ENCODE measurements around the gene VANGL1.

The VANGL1 gene

DNA sequence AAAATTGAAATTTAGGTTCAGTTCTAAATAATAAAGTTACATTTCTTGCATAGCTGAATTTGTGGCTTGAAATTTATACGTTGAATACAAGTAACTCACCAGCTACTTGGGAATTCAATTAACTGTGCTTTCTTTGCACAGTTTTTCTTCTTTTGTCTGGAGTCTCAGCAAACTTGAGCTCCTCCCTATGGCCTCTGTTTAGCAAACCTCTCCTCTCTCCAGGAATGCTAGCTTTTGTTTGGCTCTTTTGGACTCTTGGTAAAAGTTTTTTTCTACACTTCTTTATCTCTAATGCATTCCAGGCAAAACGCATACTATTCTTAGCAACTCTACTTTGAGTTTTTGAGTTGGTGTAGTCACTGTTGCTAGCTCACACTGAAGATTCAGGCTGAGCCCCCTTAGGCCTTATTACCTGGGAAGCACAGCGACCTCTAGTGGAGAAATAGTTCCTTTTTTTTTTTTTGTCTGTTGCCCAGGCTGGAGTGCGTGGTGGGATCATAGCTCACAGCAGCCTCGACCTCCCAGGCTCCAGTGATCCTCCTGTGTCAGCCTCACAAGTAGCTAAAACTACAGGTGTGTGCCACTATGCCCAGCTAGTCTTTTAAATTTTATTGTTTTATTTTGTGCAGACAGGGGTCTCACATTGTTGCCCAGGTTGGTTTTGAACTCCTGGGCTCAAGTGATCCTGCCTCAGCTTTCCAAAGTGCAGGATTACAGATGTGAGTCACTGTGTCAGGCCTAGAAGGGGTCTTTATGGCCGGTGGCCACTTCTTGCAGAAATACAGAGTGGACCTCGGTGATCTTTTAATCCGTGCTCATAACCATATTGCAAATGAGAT lies 65.0 kb downstream of the VANGL1 start:
- DNase-seq, result peak; percentile 14

DNA sequence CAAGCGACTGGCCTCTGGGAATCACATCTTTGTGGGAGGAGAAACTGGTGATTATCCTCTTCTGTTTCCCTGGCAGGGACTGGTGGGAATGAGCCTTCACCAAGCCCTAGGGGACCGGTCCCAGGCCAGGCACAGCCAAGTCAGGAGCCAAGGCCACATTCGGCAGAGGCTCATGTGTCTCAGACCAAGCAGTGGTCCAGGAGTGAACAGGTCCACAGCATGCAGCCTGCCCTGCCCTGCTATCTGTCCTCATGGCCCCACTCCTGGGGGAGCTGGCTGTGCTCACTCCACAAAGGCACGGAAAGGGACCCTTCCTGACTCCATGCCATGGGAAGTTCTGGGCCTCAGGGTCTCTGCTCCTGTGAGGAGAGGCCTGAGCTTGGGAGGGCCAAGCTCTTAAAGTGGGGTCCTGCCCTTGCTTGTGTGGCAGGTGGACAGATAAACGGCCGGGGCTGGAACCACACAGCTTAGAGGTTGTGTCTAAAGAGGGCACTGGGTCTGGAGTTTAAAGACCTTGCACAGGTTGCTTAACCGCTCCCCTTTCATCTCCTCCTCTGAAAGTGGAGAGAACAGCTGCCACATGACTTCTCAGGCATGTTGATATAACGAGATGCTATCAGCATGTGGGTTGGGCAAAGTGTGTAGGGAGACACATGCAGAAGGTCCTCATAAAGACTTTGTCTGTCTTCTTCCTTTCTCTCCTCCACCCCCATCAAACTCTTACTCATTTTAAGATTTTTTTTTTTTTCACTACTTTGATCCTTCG lies 69.3 kb downstream of the VANGL1 start:
- DNase-seq, result no peak

DNA sequence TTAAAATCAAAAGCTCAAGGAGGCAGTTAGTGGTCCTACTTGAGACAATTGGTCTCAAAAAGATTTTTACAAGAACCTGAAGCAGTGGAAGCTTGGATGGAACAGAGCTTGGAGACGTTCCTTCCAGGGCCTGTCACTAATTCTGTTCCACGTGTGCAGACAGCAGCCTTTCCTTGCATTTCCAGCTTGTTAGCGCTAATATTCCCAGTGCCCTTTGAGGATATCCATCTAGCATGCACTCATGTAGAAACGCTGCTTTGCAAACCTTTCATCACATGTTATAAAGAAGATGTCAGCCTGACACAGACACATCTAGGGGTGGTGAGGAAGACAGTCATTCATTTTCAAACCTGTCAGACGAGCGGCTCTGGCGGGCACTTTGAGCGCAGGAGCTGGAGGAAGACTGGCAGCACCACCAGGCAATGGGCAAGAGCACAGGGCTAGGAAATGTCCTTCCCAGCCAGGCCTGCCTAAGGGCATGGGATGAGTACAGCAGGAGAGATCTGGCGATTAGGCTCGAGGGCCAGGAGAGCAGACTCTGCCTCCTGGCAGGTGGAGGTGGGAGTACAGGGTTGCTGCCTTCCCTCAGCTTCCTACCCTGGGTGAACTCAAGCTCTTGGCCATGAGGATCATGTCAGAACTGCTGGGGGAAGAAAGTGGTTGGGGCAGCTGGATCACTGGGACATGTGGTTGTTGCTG lies 71.3 kb downstream of the VANGL1 start:
- DNase-seq, result no peak

DNA sequence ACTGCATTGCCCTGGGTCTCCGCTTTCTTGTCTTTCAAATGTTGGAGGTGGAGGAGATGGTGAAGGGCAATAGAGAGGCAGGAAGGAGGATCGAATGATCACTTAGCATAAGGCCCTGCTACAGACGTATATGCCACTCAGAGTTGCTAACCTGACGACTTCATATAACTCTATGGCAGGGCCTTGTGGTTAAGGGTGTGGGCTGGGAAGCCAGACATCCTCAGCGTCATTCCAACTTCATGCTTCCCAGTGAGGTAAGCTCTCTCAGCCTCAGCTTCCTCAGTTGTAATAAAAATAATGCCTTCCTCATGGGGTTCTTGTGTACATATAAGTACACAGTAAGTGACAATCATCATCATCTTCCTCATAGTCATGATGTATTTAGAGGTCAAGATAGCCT lies 72.1 kb downstream of the VANGL1 start:
- no peak for DNase-seq

DNA sequence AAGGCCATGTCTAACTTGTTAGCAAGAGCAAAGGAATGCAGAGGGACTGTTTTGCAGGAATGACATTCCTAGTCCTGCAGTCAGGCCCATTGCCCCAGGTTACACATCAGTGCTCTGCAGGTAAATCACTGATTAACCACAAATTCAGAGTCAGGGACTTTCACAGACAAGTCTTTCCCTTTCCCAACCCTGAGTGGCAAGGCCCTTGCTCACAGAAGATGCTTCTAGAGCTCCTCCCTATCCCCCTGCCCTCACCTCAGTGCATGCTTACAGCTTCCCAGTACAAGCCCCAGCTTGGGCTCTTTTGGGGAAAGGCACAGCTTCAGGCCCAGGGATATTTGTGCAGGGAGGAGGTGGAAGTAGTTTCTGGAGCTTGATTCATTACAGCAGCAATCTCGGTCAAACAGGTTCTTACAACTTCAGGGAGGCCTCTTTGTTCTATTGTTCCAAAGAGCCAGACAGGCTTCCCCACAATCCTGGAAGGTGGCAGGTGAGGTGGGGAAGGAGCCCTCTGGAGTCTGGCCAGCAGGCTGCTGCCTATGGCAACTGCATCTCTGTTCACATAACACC lies 72.9 kb downstream of the VANGL1 start:
- DNase-seq, result peak; percentile 16

DNA sequence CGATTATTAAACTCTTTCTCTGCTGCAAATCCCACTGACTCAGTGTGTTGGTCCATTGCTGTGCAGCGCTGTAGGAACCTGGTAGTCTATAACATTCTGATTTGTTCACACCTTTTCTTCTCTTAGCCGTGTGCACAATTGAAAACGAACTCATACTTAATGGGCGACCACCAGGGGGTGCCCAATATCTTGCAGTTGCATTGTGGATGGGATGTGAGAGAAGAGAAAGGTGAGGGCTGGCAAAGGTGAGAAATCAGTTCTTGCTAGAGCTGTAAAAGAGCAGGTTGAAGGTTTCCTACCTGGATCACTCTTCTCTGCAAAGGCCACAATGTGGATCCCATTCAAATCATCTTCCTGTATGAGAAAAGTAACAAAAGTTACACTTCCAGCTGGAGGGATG lies 75.8 kb downstream of the VANGL1 start:
- DNase-seq, result peak; percentile 4

DNA sequence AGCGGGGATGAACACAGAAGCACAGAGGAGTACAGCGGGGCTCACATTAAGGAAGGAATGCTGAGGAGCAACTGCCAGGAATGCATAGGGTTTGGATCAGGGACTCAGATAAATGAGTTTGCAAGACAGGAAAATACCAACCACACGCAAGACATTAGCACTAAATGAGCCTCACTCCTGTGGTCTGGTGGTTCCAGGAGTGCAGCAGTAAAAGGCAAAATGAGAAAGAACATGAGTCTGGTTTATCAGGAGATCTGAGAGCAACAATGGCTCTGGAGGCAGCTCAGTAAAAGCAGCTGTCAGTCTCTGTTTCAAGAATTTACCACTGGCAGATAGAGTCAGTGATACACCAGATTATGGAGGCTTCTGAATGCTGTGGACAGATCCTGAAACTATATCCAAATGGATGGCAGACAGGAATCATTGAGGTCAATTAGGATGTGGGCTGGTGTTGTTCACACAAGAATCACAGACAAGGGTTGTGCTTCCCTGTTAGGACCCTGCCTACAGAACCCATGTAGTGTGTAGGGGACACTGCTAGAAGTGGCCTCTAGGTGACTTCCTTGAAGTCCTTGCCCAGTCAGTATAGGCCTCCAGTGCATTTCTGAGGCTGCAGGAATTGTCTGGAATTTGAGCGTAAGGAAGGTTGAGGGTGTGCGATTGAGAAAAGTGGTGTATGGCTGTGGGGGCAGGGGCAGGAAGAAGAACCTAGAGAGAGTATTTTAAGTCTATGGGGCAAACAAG lies 76.4 kb downstream of the VANGL1 start:
- no peak for DNase-seq

DNA sequence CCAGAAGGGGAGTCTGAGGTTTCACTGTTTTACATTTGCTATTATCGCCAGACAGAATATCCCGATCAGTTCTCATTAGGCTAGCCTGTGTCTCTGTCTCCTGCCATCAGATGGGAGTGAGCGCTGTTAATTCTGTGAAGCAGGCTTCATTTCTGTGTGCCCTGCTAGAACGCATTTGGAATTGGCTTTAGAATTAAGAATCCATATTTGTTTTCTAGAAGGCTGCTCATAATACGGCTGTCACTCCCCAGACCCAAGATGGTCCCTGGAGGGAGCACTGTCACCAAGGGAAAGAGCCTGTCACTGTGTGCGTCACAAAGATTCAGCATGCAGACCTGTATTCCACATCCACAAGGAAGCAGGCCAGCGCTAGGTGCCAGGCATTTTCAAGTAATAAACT lies 77.5 kb downstream of the VANGL1 start:
- DNase-seq, result no peak

DNA sequence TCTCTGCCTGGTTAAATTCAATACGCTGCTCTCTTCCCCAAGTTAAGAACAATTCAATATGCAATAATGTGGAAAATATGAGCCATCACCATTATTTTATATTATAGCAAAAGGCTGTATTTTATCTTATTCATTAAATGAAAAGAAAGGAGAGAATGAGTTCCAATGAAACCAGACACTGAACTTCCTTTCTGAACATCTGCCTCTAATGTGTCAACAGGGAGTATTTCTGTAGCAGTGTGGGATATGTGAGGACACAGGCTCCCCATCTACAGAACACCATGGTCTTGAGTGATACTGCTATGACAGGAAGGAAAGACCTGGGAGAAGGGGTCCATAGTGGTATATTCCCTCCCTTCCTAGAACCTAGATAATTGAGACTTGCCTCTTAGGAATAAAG lies 80.5 kb downstream of the VANGL1 start:
- no peak for DNase-seq

DNA sequence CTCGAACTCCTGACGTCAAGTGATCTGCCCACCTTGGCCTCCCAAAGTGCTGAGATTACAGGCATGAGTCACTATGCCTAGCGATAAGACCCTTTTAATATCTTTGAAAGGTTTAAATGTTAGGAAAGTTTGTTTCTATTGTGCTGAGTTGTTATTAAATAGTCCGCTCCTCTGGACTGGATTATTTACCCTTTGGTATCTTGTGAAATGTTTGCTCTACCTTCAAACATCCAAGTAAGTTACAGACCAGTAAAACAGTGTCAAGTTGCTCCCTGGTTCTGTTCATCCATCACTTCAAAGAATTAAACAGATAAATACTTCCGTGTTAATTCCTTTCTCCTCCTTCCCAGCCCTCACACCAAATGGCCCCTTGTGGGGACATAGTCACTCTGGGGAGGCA lies 82.0 kb downstream of the VANGL1 start:
- no peak for DNase-seq

DNA sequence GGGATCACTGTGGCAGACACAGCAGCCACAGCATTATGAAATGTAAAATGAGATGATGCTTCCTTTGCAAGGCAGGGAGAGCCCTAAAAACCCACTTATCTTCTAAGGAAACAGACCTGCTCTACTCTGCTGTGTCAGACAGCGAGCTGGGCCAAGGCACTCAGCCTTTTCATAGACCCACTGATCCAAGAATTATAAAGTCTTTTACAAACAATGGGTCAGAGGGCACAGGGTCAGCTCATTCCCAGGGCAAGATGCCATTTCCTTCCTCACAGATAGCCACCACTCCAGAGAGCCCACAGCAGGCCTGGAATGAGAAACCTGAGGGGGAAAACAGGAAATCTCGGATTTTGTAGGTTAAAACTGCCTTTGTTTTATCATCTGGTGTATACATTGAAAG lies 83.8 kb downstream of the VANGL1 start:
- DNase-seq, result no peak

DNA sequence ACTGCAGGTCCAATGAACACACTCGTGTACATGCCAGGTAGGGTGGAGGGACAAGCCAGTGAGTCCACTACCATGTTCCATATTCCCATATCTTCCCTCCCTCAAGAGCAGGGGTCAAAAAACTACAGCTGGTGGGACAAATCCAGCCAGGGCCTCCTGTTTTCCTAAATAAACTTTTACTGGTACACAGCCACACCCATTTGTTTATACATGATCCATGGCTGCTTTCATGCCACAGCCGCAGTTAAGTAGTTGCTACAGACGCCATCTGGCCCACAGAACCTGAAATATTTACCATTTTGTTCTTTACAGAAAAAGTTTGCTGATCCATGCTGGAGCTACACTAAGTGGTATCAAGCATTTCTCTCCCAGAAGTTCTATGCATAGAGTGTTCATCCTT lies 84.4 kb downstream of the VANGL1 start:
- DNase-seq, result no peak

DNA sequence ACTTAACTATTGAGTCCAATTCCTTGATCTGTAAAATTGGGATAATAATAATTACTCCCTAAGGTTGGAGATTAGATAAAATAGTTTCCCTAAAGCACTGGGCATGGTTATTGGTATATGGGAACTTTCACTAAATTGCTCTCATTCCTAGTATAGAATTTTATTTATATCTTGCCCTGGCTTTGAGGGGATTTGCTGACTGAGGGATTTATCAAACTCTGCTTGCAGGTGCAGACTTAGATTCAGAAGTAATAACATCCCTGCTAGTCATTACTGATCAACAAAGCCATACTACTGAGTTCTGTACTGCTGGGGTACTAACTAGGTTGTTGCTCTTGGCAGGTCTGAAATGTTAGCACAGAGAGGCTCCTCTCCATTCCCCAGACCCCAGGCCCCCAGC lies 84.8 kb downstream of the VANGL1 start:
- DNase-seq, result no peak

DNA sequence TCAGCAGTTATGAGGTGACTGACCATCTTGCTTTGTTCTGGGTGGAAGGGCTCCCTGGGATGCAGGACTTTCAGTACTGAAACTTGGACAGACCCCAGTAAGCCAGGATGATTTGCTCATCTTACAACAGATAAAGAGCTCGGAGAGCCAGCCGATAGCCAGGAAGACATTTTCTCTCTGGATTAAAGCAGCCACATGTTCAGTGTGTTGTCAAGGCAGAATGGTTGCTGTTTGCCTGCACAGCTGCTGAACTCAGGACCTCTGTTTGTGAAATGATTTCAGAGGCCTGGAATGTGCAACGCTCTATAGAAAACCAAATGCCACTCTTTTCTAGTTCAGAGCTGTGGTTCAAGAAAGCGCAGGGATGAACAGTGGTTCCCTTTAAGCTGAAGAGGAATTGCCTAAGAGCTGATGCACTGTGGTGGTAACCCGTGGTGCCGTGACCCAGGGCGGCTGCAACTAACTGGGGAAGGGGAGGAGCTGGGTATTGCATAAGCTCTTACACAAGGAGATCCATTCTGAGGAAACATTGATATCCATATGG lies 86.0 kb downstream of the VANGL1 start:
- DNase-seq, result no peak

DNA sequence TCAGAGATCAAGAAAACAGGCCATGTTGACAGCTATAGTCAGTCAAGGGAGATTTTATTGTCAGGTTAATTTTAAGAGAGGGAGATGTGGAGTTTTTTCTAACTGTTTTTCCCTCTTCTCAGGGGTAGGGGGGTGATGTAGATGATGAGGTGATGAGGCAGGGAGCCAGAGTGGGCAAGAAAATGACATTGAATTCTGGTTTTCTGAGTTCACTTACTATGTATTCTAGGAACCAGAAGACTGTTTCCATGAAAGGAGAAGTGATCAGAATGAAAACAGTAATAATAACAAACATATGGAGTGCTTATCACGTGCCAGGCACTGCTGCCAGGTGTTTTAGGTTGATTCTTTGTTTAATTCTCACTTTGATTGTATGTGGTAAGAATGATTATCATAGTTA lies 86.6 kb downstream of the VANGL1 start:
- DNase-seq, result no peak

DNA sequence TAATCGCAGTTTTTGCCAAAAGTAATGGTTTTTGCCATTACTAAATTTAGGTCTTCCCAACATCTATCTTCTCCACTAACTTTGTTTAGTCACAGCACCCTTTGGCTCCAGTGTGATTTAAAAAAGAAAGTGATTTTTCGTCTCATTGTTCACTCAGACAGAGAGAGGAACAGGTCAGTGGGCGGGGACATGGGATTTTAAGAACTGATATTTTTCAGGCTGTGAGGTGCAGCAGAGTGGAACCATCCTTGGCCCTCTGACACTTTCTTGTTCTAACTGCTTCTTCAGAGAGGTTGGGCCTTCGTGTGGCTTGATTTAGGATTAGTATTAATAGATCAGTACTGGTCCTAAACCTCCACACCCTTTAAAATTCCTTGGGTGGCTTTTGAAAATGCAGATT lies 88.0 kb downstream of the VANGL1 start:
- no peak for DNase-seq

DNA sequence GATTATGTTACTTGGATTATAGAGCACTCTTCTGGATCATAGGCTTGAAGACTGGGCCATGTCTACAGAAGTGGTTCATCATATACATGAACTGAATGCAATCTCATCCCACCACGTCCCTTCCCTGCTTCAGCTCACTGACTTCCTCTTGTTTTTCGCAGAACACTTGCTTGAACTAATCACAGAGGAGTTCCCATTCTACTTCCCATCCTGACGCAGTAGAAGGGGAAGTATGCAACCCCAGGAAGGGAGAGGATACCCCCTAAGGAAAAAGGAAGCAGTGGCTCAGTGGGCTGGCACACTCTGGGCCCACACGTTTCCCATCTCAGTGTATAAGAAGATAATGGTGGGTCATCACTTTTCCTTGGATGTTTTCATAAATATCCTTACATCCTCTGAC lies 90.5 kb downstream of the VANGL1 start:
- no peak for DNase-seq

DNA sequence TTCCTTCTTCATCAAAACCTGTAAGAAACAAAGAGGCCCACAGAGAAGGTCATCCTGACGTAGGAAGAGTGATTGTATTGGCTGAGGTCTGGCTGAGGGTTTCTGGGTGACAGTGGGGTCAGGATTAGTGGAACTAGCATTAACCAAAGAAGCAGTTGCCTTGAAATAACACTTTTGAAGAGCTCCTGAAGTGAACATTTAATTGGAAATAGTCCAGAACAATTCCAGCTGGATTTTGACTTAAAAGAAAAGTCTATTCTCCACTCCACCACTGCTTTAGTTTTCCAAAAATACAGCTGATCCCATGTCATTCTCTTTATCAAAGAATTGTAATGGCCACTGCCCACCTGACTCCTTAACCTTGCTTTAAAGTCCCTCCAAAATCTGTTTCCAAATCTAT lies 99.0 kb downstream of the VANGL1 start:
- no peak for DNase-seq

DNA sequence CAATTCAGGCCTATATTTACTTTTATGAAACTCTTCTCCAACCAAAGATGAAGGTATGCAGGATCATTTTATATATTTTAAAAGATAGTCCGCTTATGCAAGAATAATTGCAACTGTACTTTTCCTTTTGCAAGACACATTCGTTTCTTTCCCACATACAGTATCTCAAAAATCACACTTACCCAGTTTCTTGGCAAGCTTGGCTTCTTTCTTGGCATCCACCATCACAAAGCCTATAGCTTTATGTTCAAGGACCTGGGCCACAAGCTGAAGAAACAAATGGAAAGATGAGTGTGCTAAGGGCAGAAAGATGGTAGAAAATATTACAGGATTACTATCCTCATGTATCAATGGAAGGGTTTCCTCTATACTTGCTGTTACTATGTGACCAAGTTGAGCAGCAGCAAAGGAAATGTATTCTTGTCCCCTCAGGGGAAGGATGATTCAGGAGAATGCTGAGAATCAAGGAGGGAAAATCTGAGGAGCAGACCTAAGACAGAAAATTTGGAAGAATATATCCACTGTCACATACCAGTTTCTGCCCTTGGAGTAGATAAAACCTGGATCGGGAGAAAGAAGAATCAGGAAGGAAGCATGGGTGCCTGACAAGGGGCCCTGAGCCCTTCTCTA lies 103.0 kb downstream of the VANGL1 start:
- no peak for DNase-seq

DNA sequence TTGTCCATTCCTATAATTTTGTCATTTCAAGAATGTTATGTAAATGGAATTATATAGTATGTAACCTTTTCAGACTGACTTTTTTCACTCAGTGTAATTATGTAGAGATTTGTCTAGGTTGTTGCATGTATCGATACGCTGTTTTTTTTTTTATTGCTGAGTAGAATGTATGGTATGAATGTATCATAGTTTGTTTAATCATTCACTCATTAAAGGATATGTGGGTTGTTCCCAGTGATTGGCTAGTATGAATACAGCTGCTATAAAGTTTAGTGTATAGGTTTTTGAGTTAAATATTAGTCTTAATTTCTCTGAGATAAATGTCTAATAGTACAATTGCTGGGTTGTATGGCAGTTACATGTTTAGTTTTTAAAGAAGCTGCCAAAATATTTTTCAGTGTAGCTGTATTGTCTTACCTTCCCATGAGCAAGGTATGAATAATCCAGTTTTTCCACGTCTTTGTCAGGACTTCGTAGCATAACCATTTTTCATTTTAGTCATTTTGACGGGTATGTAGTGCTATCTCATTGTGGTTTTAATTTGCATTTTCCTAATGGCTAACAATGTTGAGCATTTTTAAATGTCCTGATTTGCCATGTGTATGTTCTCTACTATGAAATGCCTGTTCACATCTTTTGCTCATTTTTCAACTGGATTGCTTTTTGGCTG lies 104.4 kb downstream of the VANGL1 start:
- no peak for DNase-seq

Data from NCI-H748 treated with DMSO at 0.1 percent for 48 hours (cell line).